ENCODE results near the gene EEF1AKMT3. TPM values are rescaled to one million over a fixed set of nuclear protein-coding genes. Genes with fewer than 3 reads are reported as not detected.

EEF1AKMT3 gene
- total and polyA plus RNA-seq, 2 of the 4 experiments (the other 2 are of a cell fraction): 3.2 to 8.1 TPM

- TF ChIP-seq ELK1 (IDR thresholded peaks at IDR 0.05; ENCODE audit: borderline replicate concordance, low read depth, low read length): no peak
- TF ChIP-seq BHLHE40 (IDR thresholded peaks at IDR 0.05; ENCODE audit: low read depth, low read length): no peak
Observed at GRCh38 chr12:57813111-57813970, 40.9 kb downstream of the EEF1AKMT3 start (continued).
